Left renal cortex interstitium (tissue), 4 donors: ENCODE data around the gene KCTD16. TPM values are rescaled to one million over a fixed set of nuclear protein-coding genes. Genes with fewer than 3 reads are reported as not detected.

Source experiments
- DNase-seq, 4 donors: peaks; one replicate each; pipeline ENCODE4 v3.0.0-alpha.2; 2013; ENCODE audit warnings: low read depth in 4 of 4, low spot score in 2 of 4, missing footprints in 1 of 4
- polyA plus RNA-seq, 4 donors: library from polyadenylated mRNA; unstranded; fragments of 120-200 nt; gene quantifications; one replicate each; pipeline ENCODE4 v1.2.1, GENCODE V29; 2013; ENCODE audit not compliant: insufficient read length in 4 of 4

The KCTD16 gene
- polyA plus RNA-seq, 4 donors: 2.1 to 2.5 (median 2.2) TPM

- no peak for DNase-seq
These were observed 277.8 kb downstream of the KCTD16 start for GRCh38 chr5:144448457-144448856.

DNA sequence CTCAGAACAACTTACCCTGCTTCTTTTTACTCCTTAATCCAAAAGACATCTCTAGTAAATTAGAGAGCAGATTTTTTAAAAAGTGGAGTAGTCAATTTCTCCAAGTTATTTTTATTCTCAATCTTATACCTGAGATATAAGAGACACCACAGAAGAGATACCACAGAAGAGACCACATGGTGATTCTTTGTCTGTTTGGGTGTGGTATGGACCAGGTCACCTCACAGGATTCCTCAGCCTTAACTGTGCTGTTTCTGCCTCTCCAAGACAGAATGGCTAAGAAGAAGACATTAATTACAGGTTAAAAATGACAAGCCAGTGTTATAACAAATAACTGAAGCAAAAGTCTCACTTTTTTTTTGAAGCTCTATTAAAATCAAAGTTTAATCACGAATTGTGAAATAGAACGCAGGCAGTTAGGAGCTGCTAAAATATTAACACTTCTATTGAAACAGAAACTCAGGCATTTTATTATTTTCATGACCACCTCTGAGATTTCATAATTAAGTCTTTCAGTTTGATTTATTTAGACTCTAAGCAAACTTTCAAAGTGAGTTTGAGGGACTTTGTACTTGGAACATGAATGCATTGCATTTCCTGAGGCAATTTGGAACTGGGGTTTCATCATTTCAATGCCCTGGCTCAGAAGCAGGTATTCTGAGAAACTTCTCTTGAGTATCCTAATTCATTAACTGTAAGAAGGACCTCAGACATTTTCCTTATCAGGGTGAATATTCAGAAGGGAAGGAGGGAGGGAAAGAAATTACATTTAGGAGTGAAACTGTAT is 280.7 kb downstream of the KCTD16 start:
- no peak for DNase-seq

DNA sequence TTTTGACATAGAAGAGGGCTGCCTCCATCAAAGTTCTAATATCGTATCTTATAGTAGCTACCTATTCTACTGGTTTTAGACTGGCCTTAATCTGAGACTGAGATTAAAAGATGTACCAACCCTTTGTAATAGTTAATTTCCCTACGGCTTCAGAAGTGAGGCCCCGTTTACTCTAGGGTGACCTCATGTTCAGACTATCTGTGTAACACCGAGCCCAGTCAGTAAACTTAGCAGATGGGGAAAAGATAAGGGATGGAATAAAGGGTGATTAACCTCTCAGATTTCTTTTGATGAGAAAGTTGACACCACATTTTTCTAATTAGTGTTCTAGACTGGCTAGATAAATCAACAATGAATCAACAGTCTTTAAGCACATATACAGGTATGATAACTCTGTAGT is 283.1 kb downstream of the KCTD16 start:
- DNase-seq: no peak

DNA sequence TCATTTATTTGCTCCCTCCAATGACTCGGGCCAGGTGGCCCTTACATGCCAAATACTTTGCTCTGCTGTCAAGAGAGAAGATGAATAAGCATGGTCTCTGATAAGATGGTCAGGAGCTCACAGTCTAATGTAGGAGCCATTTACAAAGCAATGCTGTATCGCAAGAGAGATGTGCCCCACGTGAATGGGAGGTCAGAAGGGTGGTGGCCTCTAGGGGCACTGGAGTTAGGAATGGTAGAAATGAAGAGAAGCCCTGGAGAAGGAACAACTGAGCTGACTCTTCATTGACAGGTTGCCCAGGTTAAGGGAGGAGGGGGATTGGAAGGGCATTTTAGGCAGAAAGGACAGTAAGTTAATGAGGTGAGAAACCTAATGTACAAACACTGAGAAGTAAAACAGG is 286.5 kb downstream of the KCTD16 start:
- no peak for DNase-seq

DNA sequence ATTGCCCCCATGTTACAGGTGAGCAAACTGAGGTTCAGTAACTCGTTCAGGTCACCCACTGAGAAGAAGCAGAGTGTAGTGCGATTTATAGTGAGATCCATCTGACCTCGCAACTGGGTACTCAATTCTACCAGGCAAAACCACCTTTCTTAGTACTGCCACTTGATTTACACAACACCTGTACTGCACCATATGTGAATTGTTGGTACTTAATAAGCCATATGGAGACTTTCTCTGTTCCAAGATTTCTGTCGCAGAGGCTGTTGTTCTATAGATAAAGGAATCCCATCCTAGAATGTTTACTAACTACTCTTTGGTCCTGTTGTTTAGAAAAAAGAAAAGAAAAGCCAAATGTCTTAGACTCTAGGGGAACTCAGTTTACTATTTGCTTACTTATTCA is 287.5 kb downstream of the KCTD16 start:
- no peak for DNase-seq

DNA sequence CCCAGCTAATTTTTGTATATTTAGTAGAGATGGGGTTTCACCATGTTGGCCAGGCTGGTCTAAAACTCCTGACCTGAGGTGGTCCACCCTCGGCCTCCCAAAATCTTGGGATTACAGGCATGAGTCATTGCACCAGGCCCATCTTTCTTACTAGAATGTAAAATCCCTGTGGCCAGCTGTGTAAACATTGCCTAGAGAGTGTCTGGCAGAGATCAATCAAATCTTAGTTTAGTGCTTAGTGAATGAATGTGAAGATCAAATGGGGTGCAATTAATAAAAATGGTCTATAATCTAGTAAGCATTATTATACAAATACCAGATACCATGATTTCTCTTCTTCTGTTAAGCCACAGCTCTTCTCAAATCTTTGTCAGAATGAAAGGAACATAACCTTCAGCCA is 289.9 kb downstream of the KCTD16 start:
- DNase-seq: no peak

- DNase-seq: no peak
These were observed 291.9 kb downstream of the KCTD16 start for GRCh38 chr5:144462577-144462976.

- DNase-seq: no peak
These were observed 293.0 kb downstream of the KCTD16 start for GRCh38 chr5:144463481-144464223.

DNA sequence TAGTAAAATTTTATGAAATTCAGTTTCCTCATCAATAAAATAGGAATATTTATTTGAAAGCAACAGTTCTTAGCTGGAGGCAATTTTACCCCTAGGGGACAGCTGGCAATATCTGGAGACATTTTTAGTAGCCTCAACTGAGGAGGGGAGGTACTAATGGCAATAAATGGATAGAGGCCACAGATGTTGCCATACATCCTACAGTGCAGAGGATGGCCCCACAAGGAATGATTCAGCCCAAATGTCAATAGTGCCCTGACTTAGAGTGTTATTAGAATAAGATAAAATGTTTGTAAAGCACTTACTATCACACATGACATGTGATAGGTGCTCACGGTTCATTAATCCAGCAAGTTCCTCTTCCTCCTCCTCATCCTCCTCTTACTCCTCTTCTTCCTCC is 293.6 kb downstream of the KCTD16 start:
- no peak for DNase-seq

DNA sequence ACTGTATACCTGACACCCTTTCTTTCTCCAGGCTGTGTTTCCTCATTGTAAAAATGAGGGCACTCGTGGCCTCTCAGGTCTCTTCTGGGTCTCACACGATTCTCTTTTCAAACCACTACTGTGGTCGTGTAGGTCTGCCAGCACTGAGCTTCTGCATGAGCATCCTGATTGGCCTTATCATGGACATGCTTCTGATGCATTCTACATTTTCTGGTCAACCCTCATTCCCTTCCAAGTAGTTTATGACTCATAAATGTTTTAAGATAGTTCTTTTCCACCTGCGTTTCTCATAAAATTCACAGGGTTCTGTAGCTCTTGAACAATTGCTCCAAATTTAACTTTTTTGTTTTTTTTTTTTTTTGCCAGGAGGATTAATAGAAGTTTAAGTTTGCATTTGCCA is 294.8 kb downstream of the KCTD16 start:
- no peak for DNase-seq

- peak in 2 of 4 donors; percentile 13 to 27 for DNase-seq
These were observed 297.1 kb downstream of the KCTD16 start for GRCh38 chr5:144467792-144468191.

GRCh38 chr5:144468571-144468970 is 297.9 kb downstream of the KCTD16 start:
- DNase-seq: no peak

DNA sequence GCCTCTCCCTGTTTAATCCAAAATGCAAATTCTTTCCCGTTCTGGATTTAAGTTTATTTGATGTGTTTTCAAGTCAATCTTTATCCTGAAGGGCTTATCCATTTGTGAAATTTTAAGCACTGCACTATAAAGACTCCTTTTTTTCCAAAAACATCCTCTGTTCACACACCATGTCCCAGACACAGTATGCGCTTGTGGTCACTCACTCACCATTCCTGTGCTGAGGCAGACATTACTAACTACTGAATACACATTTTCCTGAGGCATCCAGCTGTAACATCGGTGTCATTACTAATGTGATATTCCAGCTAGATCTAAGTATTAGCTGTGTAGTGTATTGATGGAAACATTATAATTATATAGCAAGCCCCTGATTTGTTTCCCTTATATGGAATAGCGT is 298.4 kb downstream of the KCTD16 start:
- DNase-seq: no peak

DNA sequence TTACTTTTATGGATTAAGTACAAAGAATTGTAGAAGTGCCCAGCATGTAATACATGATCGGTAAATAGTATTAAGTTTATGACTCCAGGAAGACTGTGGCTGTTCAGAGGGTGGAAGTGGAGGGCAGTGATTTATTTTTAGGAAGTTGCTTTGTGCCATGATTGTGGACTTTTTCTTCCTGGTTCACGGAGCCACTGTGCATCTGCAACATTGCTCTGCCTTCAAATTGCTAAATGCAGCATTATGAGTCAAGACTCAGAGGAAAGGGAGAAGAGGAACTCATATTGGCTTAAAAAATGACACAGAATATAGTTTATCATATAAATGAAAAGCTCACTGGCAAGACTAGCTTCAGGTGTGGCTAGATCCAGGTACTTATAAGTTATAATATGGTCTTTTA is 301.5 kb downstream of the KCTD16 start:
- no peak for DNase-seq

DNA sequence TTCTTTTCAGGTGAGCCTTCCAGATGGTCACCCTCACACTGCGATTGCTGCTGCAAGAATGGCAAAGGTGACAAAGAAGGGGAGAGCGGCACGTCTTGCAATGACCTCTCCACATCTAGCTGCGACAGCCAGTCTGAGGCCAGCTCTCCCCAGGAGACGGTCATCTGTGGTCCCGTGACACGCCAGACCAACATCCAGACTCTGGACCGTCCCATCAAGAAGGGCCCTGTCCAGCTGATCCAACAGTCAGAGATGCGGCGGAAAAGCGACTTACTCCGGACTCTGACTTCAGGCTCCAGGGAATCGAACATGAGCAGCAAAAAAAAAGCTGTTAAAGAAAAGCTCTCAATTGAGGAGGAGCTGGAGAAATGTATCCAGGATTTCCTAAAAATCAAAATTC is 303.0 kb downstream of the KCTD16 start:
- no peak for DNase-seq

DNA sequence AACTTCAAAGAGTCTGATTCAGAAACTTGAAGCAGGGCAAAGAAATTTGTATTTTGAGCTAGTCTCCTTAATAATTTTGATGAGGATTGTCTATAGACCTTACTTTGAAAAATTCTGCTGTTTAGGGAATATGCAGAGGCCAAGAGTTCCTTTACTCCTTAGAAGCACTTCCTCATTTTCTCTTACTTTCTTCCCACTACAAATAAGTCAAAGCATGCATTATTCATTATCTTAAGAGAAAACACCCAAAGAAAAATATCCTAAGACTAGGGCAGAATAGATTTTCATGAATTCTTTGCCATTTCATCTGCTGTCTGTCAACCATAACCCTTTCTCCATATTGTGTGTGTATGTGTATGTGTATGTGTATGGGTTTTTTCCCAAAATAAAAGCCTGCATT is 307.9 kb downstream of the KCTD16 start:
- DNase-seq: no peak

DNA sequence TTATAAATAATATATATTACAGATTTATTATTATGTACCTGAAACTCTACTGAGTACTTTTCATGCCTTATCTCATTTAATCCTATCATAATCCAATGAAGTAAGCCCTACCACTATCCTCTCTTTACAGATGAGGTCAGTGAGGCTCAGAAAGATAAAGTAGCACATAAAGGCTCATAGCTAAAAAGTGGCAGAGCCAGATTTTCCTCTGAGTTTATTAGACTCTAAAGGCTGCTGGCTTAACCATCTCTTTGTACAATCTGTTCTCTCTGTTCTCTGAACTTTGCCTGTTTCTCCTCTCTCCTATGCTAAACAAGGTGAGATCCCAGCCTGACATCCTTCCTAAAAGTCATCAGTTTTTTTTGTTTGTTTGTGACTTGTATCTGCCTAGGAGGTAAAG is 311.2 kb downstream of the KCTD16 start:
- no peak for DNase-seq

GRCh38 chr5:144484124-144484897 is 313.6 kb downstream of the KCTD16 start:
- DNase-seq: no peak

- no peak for DNase-seq
These were observed 314.9 kb downstream of the KCTD16 start for GRCh38 chr5:144485540-144485939.

DNA sequence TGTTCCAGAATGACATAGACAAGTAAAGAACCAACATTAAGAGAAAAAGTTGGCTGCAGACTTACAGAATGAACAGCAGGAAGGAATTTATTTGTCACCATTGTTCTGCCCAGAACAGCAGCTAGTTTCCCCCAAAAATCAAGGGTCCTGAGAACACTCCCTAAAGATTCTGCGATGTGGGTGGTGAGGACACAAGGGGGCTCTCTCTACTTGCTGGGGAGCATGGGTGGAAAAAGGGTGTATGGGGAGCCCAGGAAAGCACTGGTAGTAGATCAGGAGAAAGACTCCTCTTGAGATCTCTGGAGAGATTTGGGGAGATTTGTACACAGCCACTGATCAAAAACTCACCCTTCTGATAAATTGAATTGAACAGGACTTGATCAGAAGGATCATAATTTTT is 316.5 kb downstream of the KCTD16 start:
- no peak for DNase-seq

DNA sequence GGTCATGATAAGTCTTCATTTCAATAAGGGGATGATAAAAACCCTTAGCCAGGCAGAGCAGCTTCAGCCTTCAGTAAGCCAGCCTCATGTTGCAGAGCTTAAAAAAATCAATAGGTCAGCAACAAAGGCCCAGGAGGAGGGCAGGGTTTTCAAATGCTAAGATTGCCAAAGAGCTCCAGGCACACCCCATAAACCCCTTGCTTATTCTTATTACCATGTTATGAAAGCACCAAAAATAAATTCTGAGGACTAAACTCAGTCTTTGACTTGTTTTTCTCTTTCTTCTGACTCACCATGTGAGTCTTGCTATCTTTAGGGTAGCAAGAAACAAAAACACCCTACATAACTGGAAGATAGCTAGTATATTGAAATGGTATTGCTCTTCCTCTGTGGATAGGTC is 317.1 kb downstream of the KCTD16 start:
- no peak for DNase-seq
